GM18508 (cell line): ENCODE data around the gene ATG2A.

Experiments
- ATAC-seq: cut with Tn5 transposase; IDR thresholded peaks from one replicate; pipeline ENCODE4 v1.9.1; 2021; ENCODE audit warnings: moderate number of reproducible peaks; ENCODE audit not compliant: insufficient read depth, unreplicated experiment

The ATG2A gene

GRCh38 chr11:64888729-64889511 is 28.1 kb downstream of the ATG2A start:
- no peak for ATAC-seq

GRCh38 chr11:64888406-64888728 is 28.6 kb downstream of the ATG2A start:
- no peak for ATAC-seq

GRCh38 chr11:64887757-64888405 is 29.1 kb downstream of the ATG2A start:
- no peak for ATAC-seq

- ATAC-seq: no peak
Measured at GRCh38 chr11:64887234-64887756, 29.7 kb downstream of the ATG2A start.

- ATAC-seq: no peak
Measured at GRCh38 chr11:64885367-64886286, 31.4 kb downstream of the ATG2A start.

- ATAC-seq: no peak
Measured at GRCh38 chr11:64884019-64884418, 33.0 kb downstream of the ATG2A start.

GRCh38 chr11:64883575-64883974 is 33.4 kb downstream of the ATG2A start:
- ATAC-seq: no peak

GRCh38 chr11:64882243-64882642 is 34.8 kb downstream of the ATG2A start:
- no peak for ATAC-seq

- ATAC-seq: no peak
Measured at GRCh38 chr11:64881476-64881875, 35.5 kb downstream of the ATG2A start.

- ATAC-seq: no peak
Measured at GRCh38 chr11:64880240-64881001, 36.6 kb downstream of the ATG2A start.

GRCh38 chr11:64879244-64879900 is 37.6 kb downstream of the ATG2A start:
- no peak for ATAC-seq

- peak; percentile 41 for ATAC-seq
Measured at GRCh38 chr11:64878494-64879243, 38.3 kb downstream of the ATG2A start, which contains the start of gene EHD1. TSS of gene EHD1 (minus strand) at chr11:64878621. CDS start at chr11:64878464, 157 bp downstream.

GRCh38 chr11:64878223-64878493 is 38.9 kb downstream of the ATG2A start:
- no peak for ATAC-seq

GRCh38 chr11:64877390-64878222 is 39.4 kb downstream of the ATG2A start:
- no peak for ATAC-seq

- ATAC-seq: no peak
Measured at GRCh38 chr11:64876835-64877341, 40.1 kb downstream of the ATG2A start.

- ATAC-seq: no peak
Measured at GRCh38 chr11:64876229-64876750, 40.7 kb downstream of the ATG2A start.

GRCh38 chr11:64875369-64876228 is 41.4 kb downstream of the ATG2A start:
- no peak for ATAC-seq
